GM18951 (cell line): Measurements from ENCODE around the gene MMP28.
"Not testable (repeated sequence)": the region's sequence is repeated elsewhere in the genome, so short reads cannot be mapped to it uniquely, and the experiment has no call there.

Experiments used
- POLR2A ChIP-seq: IDR thresholded peaks from 4 replicates; pipeline ENCODE4 v1.6.1; 2011; ENCODE audit warnings: mild to moderate bottlenecking; ENCODE audit not compliant: insufficient read length, insufficient read depth; ENCODE audit errors: extremely low read depth
- in situ Hi-C: fragments of 300-500 bp; cut with MboI; formaldehyde crosslinking; loops from one replicate; pipeline ENCODE4 v1.12.0; 2022; ENCODE audit warnings: low sequenced_read_pairs, mixed read lengths, inconsistent platforms; ENCODE audit not compliant: unreplicated experiment

MMP28 gene

GRCh38 chr17:35752945-35753764 is 42.3 kb downstream of the MMP28 start, which contains the start of gene GAS2L2:
Gene GAS2L2 (minus strand): TSS chr17:35753239. CDS start chr17:35752850, 389 bp downstream.
- TF ChIP-seq POLR2A = no peak
- in situ Hi-C loops = no loop called here

- TF ChIP-seq POLR2A = no peak
- in situ Hi-C loops = no loop called here
Measured at GRCh38 chr17:35752471-35752870, 43.0 kb downstream of the MMP28 start.

GRCh38 chr17:35751541-35751940 is 43.9 kb downstream of the MMP28 start:
- in situ Hi-C loops = not testable (repeated sequence)

- in situ Hi-C loops = no loop called here
- TF ChIP-seq POLR2A = no peak
Measured at GRCh38 chr17:35750526-35751395, 44.7 kb downstream of the MMP28 start.

- in situ Hi-C loops = loop anchor here (10.0 to 25.0 kb wide), 2 partner anchors 145 to 587 kb away; no protein-coding TSS in a partner anchor
- TF ChIP-seq POLR2A = no peak
Measured at GRCh38 chr17:35749560-35750412, 45.7 kb downstream of the MMP28 start.

- in situ Hi-C loops = loop anchor here (10.0 to 25.0 kb wide), 2 partner anchors 144 to 587 kb away; no protein-coding TSS in a partner anchor
- no peak for TF ChIP-seq POLR2A
Measured at GRCh38 chr17:35748979-35749378, 46.5 kb downstream of the MMP28 start.

GRCh38 chr17:35748341-35748841 is 47.0 kb downstream of the MMP28 start:
- in situ Hi-C loops = loop anchor here (10.0 to 25.0 kb wide), 2 partner anchors 144 to 586 kb away; no protein-coding TSS in a partner anchor
- TF ChIP-seq POLR2A = no peak

- TF ChIP-seq POLR2A = no peak
- in situ Hi-C loops = loop anchor here (10.0 to 25.0 kb wide), 2 partner anchors 143 to 585 kb away; no protein-coding TSS in a partner anchor
Measured at GRCh38 chr17:35747540-35748017, 47.9 kb downstream of the MMP28 start.

GRCh38 chr17:35745749-35746320 is 49.6 kb downstream of the MMP28 start:
- TF ChIP-seq POLR2A = no peak
- in situ Hi-C loops = loop anchor here (10.0 to 25.0 kb wide), 2 partner anchors 141 to 584 kb away; no protein-coding TSS in a partner anchor

- in situ Hi-C loops = loop anchor here (10.0 to 25.0 kb wide), 2 partner anchors 140 to 583 kb away; no protein-coding TSS in a partner anchor
- no peak for TF ChIP-seq POLR2A
Measured at GRCh38 chr17:35745246-35745645, 50.2 kb downstream of the MMP28 start.

GRCh38 chr17:35744830-35745229 is 50.6 kb downstream of the MMP28 start:
- TF ChIP-seq POLR2A = no peak
- in situ Hi-C loops = loop anchor here (10.0 to 25.0 kb wide), 2 partner anchors 140 to 583 kb away; no protein-coding TSS in a partner anchor
